OCI-LY1 (cell line): ENCODE results near the gene GNAT1.
A peak's percentile ranks its signal among the peaks of the same experiment; 100 is the strongest.
"Not testable (repeated sequence)": the region's sequence is repeated elsewhere in the genome, so short reads cannot be mapped to it uniquely, and the experiment has no call there.

ENCODE experiments used
- H2AFZ ChIP-seq: fragments of 200-600 bp; sonication (generic), shearing (Covaris generic); 2 replicates; pipeline ENCODE4 v1.6.0; 2014; ENCODE audit warnings: antibody characterized with exemption, mild to moderate bottlenecking, low read length
- H3F3A ChIP-seq: fragments of 200-600 bp; sonication (generic), shearing (Covaris generic); 2 replicates; pipeline ENCODE4 v1.6.0; 2014; ENCODE audit warnings: mild to moderate bottlenecking, antibody characterized with exemption, low read length, moderate library complexity; ENCODE audit not compliant: insufficient read depth
- H3K27ac ChIP-seq: fragments of 200-600 bp; sonication (generic); 2 replicates; pipeline ENCODE4 v1.5.1; 2014; ENCODE audit warnings: low read length, mixed run types, mild to moderate bottlenecking, low read depth; ENCODE audit not compliant: poor library complexity, severe bottlenecking
- H3K27me3 ChIP-seq: fragments of 200-600 bp; sonication (generic); 2 replicates; pipeline ENCODE4 v1.6.0; 2014; ENCODE audit warnings: antibody characterized with exemption, mild to moderate bottlenecking, low read length, moderate library complexity; ENCODE audit not compliant: insufficient read depth
- H3K36me3 ChIP-seq: fragments of 200-600 bp; sonication (generic); 2 replicates; pipeline ENCODE4 v1.6.1; 2014; ENCODE audit warnings: mild to moderate bottlenecking, antibody characterized with exemption, low read length, moderate library complexity, mixed read lengths; ENCODE audit not compliant: insufficient read depth
- H3K4me1 ChIP-seq: fragments of 200-600 bp; sonication (generic); 2 replicates; pipeline ENCODE4 v1.5.1; 2014; ENCODE audit warnings: mild to moderate bottlenecking, low read length, moderate library complexity; ENCODE audit not compliant: insufficient read depth, severe bottlenecking
- H3K4me2 ChIP-seq: fragments of 200-600 bp; sonication (generic), shearing (Covaris generic); 2 replicates; pipeline ENCODE4 v1.6.1; 2014; ENCODE audit warnings: low read length
- H3K4me3 ChIP-seq: fragments of 200-600 bp; sonication (generic); 2 replicates; pipeline ENCODE4 v1.5.1; 2014; ENCODE audit warnings: low read length, low read depth, mild to moderate bottlenecking, mixed read lengths; ENCODE audit not compliant: poor library complexity, severe bottlenecking
- H3K79me2 ChIP-seq: fragments of 200-600 bp; shearing (Covaris generic); 2 replicates; pipeline ENCODE4 v1.6.1; 2016; ENCODE audit warnings: mixed run types, low read length, mixed read lengths; ENCODE audit not compliant: insufficient read depth
- H3K9ac ChIP-seq: fragments of 200-600 bp; sonication (generic), shearing (Covaris generic); 2 replicates; pipeline ENCODE4 v1.6.1; 2014; ENCODE audit warnings: mild to moderate bottlenecking, low read length, mixed read lengths
- H3K9me2 ChIP-seq: fragments of 200-600 bp; sonication (generic), shearing (Covaris generic); 2 replicates; pipeline ENCODE4 v1.6.1; 2014; ENCODE audit warnings: low read depth, mild to moderate bottlenecking, low read length, mixed read lengths
- H3K9me3 ChIP-seq: fragments of 200-600 bp; shearing (Covaris generic); 2 replicates; pipeline ENCODE4 v1.6.1; 2014; ENCODE audit warnings: low read length, mixed read lengths
- H4K20me1 ChIP-seq: fragments of 200-600 bp; sonication (generic), shearing (Covaris generic); 2 replicates; pipeline ENCODE4 v1.6.0; 2016; ENCODE audit warnings: mild to moderate bottlenecking, low read length; ENCODE audit not compliant: insufficient read depth
- EZH2 ChIP-seq: fragments of 200-600 bp; sonication (generic), shearing (Covaris generic); IDR thresholded peaks from 2 replicates; pipeline ENCODE4 v1.8.0; 2017; ENCODE audit warnings: borderline replicate concordance, mixed run types, mild to moderate bottlenecking, antibody characterized with exemption, low read length, moderate library complexity, mixed read lengths
- TF ChIP-seq, protein P1 (sequence below): fragments of 200-600 bp; sonication (generic), shearing (Covaris generic); IDR thresholded peaks from 2 replicates; pipeline ENCODE4 v1.5.1; 2017; ENCODE audit warnings: mild to moderate bottlenecking, antibody characterized with exemption, low read length, moderate library complexity, mixed read lengths

Gene GNAT1

DNA sequence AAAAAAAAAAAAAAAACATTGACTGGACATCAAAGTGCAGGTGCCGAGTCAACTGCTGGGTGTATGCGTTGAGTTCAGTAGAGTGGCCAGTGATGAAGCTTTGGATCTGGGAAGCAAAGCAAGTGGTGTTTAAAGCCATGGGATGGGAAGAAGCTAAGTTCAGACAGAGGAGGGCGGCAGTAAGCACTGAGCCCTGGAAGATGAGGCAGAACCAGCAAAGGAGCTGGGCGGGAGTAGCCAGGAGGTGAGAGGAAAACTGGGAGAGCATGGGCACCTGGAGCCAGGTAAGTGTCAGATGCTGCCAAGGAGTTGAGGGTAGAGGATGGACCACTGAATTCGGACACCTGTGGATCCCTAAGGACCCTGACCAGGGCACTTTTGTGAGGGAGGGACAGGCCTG is 33.2 kb downstream of the GNAT1 start:
- Histone ChIP-seq H4K20me1 (no peaks in the 10 kb centered on the region), H3K36me3 (no peaks in the 10 kb centered on the region), H3K27me3 (no peaks in the 10 kb centered on the region; the same call in 1 of the 2 replicates), H3K9me3 (no peaks in the 10 kb centered on the region), H3K27ac (no peak overlapping the region), H2AFZ (no peak overlapping the region), H3K4me3 (no peak overlapping the region), H3K4me1 (peaks cover 22% of the 10 kb centered on the region), H3K9me2 (no peaks in the 10 kb centered on the region), H3F3A (no peaks in the 10 kb centered on the region), H3K4me2 (no peak overlapping the region), H3K79me2 (no peaks in the 10 kb centered on the region), H3K9ac (no peak overlapping the region)
- no peak for TF ChIP-seq EZH2
- TF ChIP-seq, protein P1, sequence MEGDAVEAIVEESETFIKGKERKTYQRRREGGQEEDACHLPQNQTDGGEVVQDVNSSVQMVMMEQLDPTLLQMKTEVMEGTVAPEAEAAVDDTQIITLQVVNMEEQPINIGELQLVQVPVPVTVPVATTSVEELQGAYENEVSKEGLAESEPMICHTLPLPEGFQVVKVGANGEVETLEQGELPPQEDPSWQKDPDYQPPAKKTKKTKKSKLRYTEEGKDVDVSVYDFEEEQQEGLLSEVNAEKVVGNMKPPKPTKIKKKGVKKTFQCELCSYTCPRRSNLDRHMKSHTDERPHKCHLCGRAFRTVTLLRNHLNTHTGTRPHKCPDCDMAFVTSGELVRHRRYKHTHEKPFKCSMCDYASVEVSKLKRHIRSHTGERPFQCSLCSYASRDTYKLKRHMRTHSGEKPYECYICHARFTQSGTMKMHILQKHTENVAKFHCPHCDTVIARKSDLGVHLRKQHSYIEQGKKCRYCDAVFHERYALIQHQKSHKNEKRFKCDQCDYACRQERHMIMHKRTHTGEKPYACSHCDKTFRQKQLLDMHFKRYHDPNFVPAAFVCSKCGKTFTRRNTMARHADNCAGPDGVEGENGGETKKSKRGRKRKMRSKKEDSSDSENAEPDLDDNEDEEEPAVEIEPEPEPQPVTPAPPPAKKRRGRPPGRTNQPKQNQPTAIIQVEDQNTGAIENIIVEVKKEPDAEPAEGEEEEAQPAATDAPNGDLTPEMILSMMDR: no peak

DNA sequence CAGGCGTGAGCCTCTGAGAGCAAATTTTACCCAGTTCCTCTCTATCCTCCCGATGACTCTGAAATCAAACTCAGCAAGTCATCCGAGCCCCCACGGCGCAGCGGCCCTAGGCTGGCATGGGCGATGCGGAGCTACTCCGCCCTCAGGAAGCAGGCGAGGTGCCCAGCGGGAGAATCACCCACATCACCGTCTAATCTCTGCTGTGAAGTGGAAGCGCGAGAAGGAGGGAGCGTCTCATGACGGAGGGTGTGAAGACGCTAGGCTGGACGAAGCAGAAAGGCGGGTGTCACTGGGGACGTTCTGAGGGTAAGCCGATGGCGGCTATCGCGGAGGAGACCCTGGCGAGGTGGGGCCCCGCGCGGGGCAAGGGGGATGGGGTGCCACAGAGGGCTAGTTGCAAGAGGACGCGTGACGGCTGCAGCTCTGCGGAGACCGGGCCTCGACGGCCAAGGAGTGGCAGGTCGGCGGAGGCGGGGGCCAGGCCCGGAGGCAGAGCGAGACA is 35.5 kb downstream of the GNAT1 start:
- Histone ChIP-seq H3K9me2 (no peaks in the 10 kb centered on the region), H3K4me1 (peaks cover 32% of the 10 kb centered on the region), H2AFZ (peak overlapping the region; percentile 72; the same call in 1 of the 2 replicates), H3F3A (no peaks in the 10 kb centered on the region), H3K9ac (peak overlapping the region; percentile 67), H3K4me2 (peak overlapping the region; percentile 99), H3K79me2 (no peaks in the 10 kb centered on the region), H4K20me1 (no peaks in the 10 kb centered on the region), H3K27ac (peak overlapping the region; percentile 78), H3K9me3 (no peaks in the 10 kb centered on the region), H3K27me3 (no peaks in the 10 kb centered on the region; the same call in 1 of the 2 replicates), H3K4me3 (peak overlapping the region; percentile 78), H3K36me3 (no peaks in the 10 kb centered on the region)
- TF ChIP-seq, protein P1: no peak
- TF ChIP-seq EZH2: no peak

DNA sequence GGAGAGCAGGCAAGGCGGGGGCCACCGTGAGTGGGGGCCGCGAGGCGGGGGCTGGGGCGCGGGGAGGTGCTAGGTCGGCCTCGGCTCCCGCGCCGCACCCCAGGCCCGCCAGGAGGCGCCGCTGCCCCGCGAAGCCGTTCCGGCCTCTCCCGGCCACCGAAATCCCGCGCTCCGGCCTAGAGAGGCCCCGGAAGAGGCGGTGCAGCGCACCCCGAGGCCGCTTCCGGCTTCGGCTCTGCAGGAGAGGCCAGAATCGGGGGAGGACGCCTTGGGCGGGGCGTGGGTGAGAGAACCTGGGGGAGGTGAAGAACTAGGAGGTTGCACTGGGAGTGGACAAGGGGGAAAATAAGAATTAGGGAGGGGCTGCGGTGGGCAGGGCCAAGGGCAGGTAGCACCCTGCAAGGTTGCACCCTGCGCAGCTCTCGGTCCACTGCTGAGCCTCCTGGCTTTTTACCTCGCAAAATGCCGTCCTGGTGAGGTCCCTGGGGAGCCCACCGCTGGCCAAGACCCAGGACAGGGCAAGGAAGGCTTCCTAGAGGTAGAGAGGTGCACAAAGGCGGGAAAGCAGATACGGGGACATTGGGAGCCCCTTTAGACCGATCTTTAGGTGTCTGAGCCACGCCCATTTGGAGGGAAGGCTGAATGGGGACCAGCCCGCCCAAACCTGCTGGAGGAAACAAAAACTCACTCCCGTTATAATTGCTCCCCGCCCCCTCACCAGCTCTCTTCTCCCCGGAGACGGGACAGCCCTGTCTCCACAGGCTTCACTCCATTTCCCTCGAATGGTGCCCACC is 36.2 kb downstream of the GNAT1 start:
- Histone ChIP-seq H3K4me1 (peaks cover 32% of the 10 kb centered on the region), H3K27ac (peak overlapping the region; percentile 73), H3K9ac (peak overlapping the region; percentile 87), H3F3A (no peaks in the 10 kb centered on the region), H3K4me2 (peak overlapping the region; percentile 99), H3K36me3 (no peaks in the 10 kb centered on the region), H3K79me2 (no peaks in the 10 kb centered on the region), H3K4me3 (peak overlapping the region; percentile 78), H3K27me3 (no peaks in the 10 kb centered on the region; the same call in 1 of the 2 replicates), H2AFZ (no peak overlapping the region), H3K9me2 (no peaks in the 10 kb centered on the region), H3K9me3 (no peaks in the 10 kb centered on the region), H4K20me1 (no peaks in the 10 kb centered on the region)
- TF ChIP-seq, protein P1: peak; percentile 78
- no peak for TF ChIP-seq EZH2

DNA sequence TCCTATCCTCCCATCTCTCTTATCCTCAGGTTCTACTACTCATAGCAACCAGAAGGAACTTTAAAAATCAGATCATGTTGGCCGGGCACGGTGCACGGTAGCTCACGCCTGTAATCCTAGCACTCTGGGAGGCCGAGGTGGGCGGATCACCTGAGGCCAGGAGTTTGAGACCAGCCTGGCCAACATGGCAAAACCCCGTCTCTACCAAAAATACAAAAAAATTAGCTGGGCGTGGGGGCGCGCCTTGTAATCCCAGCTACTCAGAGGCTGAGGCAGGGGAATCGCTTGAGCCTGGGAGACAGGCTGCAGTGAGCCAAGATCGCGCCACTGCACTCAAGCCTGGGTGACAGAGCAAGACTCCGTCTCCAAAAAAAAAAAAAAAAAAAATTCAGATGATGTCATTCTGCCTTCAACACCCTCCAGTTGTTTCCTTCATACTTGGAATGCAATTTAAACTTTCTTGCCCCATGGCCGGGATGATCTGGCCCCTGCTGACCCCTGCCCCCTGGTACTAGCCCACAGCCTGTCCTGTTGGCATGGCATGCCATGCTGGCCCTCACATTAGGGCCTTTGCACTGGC is 36.9 kb downstream of the GNAT1 start:
- H3K9me3 ChIP-seq, H4K20me1 ChIP-seq, H3K27me3 ChIP-seq, H3K79me2 ChIP-seq, H3K36me3 ChIP-seq, H3F3A ChIP-seq, H2AFZ ChIP-seq, H3K9me2 ChIP-seq: not testable (repeated sequence)
- H3K27ac ChIP-seq: peak overlapping the region; percentile 73
- H3K9ac ChIP-seq: peak overlapping the region; percentile 87
- peaks cover 32% of the 10 kb centered on the region for H3K4me1 ChIP-seq
- H3K4me3 ChIP-seq: peak overlapping the region; percentile 78
- peak overlapping the region; percentile 99 for H3K4me2 ChIP-seq
